HG03442 (cell line): ENCODE measurements around the gene ANKDD1B.
A peak's percentile ranks its signal among the peaks of the same experiment; 100 is the strongest.

Source experiments
- ATAC-seq: cut with Tn5 transposase; IDR thresholded peaks from one replicate; pipeline ENCODE4 v1.9.1; 2021; ENCODE audit warnings: mild to moderate bottlenecking, moderate library complexity; ENCODE audit not compliant: unreplicated experiment

Gene ANKDD1B

GRCh38 chr5:75659791-75660450 is 48.7 kb downstream of the ANKDD1B start:
- ATAC-seq = no peak

GRCh38 chr5:75660678-75661465 is 49.6 kb downstream of the ANKDD1B start:
- no peak for ATAC-seq

- ATAC-seq = no peak
Observed at GRCh38 chr5:75662061-75662460, 50.8 kb downstream of the ANKDD1B start.

- no peak for ATAC-seq
Observed at GRCh38 chr5:75663579-75664284, 52.5 kb downstream of the ANKDD1B start.

- no peak for ATAC-seq
Observed at GRCh38 chr5:75664979-75665378, 53.7 kb downstream of the ANKDD1B start.

GRCh38 chr5:75666801-75667200 is 55.5 kb downstream of the ANKDD1B start:
- ATAC-seq = no peak

GRCh38 chr5:75667586-75667985 is 56.3 kb downstream of the ANKDD1B start:
- ATAC-seq = no peak

- ATAC-seq = no peak
Observed at GRCh38 chr5:75668445-75668844, 57.2 kb downstream of the ANKDD1B start.

GRCh38 chr5:75668977-75669689 is 57.9 kb downstream of the ANKDD1B start:
- ATAC-seq = peak; percentile 89

GRCh38 chr5:75670577-75670976 is 59.3 kb downstream of the ANKDD1B start:
- ATAC-seq = no peak

- ATAC-seq = no peak
Observed at GRCh38 chr5:75671506-75671905, 60.3 kb downstream of the ANKDD1B start.

GRCh38 chr5:75672616-75673015 is 61.4 kb downstream of the ANKDD1B start:
- no peak for ATAC-seq

GRCh38 chr5:75675783-75676182 is 64.5 kb downstream of the ANKDD1B start:
- ATAC-seq = no peak

- ATAC-seq = no peak
Observed at GRCh38 chr5:75677607-75678006, 66.4 kb downstream of the ANKDD1B start.

- no peak for ATAC-seq
Observed at GRCh38 chr5:75678155-75678554, 66.9 kb downstream of the ANKDD1B start.

GRCh38 chr5:75681125-75681830 is 70.0 kb downstream of the ANKDD1B start:
- no peak for ATAC-seq

GRCh38 chr5:75685141-75685540 is 73.9 kb downstream of the ANKDD1B start:
- ATAC-seq = no peak

GRCh38 chr5:75686480-75686879 is 75.2 kb downstream of the ANKDD1B start:
- no peak for ATAC-seq

- no peak for ATAC-seq
Observed at GRCh38 chr5:75690669-75691068, 79.4 kb downstream of the ANKDD1B start.

- no peak for ATAC-seq
Observed at GRCh38 chr5:75694781-75695180, 83.5 kb downstream of the ANKDD1B start.
